Measurements from ENCODE around the gene SDR42E2.
A peak's percentile ranks its signal among the peaks of the same experiment; 100 is the strongest.

SDR42E2 gene

DNA sequence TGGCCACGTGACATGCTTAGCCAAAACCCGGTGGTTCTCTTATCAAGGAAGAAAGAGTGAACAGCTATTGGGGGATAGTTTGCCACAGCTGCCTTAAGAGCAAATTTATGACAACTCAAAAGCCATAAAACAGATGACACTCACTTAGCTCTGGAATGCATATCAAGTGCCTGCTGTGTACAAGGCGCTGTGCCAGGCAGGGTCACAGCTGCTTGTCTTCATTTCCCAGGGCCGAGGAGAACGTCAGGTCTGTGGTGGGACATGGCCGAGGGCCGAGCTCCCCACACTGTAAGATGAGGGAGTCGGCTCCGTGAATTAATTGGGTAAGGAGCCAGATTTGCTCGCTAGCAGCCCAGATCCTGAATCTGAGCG lies 57.7 kb downstream of the SDR42E2 start (continued):
- TF ChIP-seq ZNF404 (tag by site-specific recombination; IDR thresholded peaks at IDR 0.05) (no peak), ZFP69B (tag by site-specific recombination; IDR thresholded peaks at IDR 0.05) (no peak), YY2 (tag by site-specific recombination; IDR thresholded peaks at IDR 0.05) (no peak), ZNF473 (tag by site-specific recombination; IDR thresholded peaks at IDR 0.05) (no peak), ZNF24 (tag by site-specific recombination; IDR thresholded peaks at IDR 0.05) (no peak), ZNF514 (tag by site-specific recombination; IDR thresholded peaks at IDR 0.05) (no peak), ZNF19 (tag by site-specific recombination; IDR thresholded peaks at IDR 0.05; ENCODE audit: low read depth) (no peak), ZNF664 (tag by site-specific recombination; IDR thresholded peaks at IDR 0.05) (no peak), ZNF184 (tag by site-specific recombination; IDR thresholded peaks at IDR 0.05) (no peak), WT1 (tag by site-specific recombination; IDR thresholded peaks at IDR 0.05) (no peak), PRDM1 (tag by site-specific recombination; IDR thresholded peaks at IDR 0.05) (peak; percentile 40; the same call in 1 of the 2 replicates), ZNF302 (tag by site-specific recombination; IDR thresholded peaks at IDR 0.05; ENCODE audit: low read depth) (no peak), ZNF140 (tag by site-specific recombination; IDR thresholded peaks at IDR 0.05) (no peak), ZNF510 (tag by site-specific recombination; IDR thresholded peaks at IDR 0.05; ENCODE audit: insufficient replicate concordance) (no peak), ZNF16 (tag by site-specific recombination; IDR thresholded peaks at IDR 0.05; ENCODE audit: low read depth) (no peak), ZNF658 (tag by site-specific recombination; IDR thresholded peaks at IDR 0.05) (no peak), ZNF23 (tag by site-specific recombination; IDR thresholded peaks at IDR 0.05; ENCODE audit: borderline replicate concordance) (no peak), ZNF529 (tag by site-specific recombination; IDR thresholded peaks at IDR 0.05; ENCODE audit: insufficient replicate concordance) (no peak), ZNF202 (tag by site-specific recombination; IDR thresholded peaks at IDR 0.05; ENCODE audit: borderline replicate concordance) (no peak), ZBTB17 (tag by site-specific recombination; IDR thresholded peaks at IDR 0.05) (no peak), SP2 (tag by site-specific recombination; IDR thresholded peaks at IDR 0.05) (no peak), FEZF1 (tag by site-specific recombination; IDR thresholded peaks at IDR 0.05) (peak; percentile 58; the same call in 1 of the 2 replicates), SCRT1 (tag by site-specific recombination; IDR thresholded peaks at IDR 0.05; ENCODE audit: borderline replicate concordance) (no peak), ZNF629 (tag by site-specific recombination; IDR thresholded peaks at IDR 0.05) (0 out of 2 replicates have a peak, but pooled peaks have one; percentile 34), ZNF677 (tag by site-specific recombination; IDR thresholded peaks at IDR 0.05) (no peak), ZNF544 (tag by site-specific recombination; IDR thresholded peaks at IDR 0.05) (no peak), REPIN1 (tag by site-specific recombination; IDR thresholded peaks at IDR 0.05; ENCODE audit: low read depth) (no peak), ZNF558 (tag by site-specific recombination; IDR thresholded peaks at IDR 0.05) (no peak), ZBTB8A (tag by site-specific recombination; IDR thresholded peaks at IDR 0.05) (peak; percentile 29; the same call in 1 of the 2 replicates), ZNF138 (tag by site-specific recombination; IDR thresholded peaks at IDR 0.05; ENCODE audit: borderline replicate concordance) (no peak), ZNF585B (tag by site-specific recombination; IDR thresholded peaks at IDR 0.05) (no peak), ZXDB (tag by site-specific recombination; IDR thresholded peaks at IDR 0.05) (0 out of 2 replicates have a peak, but pooled peaks have one; percentile 45)
- TF ChIP-seq, protein P1, sequence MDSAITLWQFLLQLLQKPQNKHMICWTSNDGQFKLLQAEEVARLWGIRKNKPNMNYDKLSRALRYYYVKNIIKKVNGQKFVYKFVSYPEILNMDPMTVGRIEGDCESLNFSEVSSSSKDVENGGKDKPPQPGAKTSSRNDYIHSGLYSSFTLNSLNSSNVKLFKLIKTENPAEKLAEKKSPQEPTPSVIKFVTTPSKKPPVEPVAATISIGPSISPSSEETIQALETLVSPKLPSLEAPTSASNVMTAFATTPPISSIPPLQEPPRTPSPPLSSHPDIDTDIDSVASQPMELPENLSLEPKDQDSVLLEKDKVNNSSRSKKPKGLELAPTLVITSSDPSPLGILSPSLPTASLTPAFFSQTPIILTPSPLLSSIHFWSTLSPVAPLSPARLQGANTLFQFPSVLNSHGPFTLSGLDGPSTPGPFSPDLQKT (IDR thresholded peaks at IDR 0.05; ENCODE audit: borderline replicate concordance, low read depth, low read length), result no peak
- TF ChIP-seq, protein P2, sequence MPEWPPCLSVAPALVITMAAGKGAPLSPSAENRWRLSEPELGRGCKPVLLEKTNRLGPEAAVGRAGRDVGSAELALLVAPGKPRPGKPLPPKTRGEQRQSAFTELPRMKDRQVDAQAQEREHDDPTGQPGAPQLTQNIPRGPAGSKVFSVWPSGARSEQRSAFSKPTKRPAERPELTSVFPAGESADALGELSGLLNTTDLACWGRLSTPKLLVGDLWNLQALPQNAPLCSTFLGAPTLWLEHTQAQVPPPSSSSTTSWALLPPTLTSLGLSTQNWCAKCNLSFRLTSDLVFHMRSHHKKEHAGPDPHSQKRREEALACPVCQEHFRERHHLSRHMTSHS (tag by site-specific recombination; IDR thresholded peaks at IDR 0.05), result no peak
- TF ChIP-seq, protein P3, sequence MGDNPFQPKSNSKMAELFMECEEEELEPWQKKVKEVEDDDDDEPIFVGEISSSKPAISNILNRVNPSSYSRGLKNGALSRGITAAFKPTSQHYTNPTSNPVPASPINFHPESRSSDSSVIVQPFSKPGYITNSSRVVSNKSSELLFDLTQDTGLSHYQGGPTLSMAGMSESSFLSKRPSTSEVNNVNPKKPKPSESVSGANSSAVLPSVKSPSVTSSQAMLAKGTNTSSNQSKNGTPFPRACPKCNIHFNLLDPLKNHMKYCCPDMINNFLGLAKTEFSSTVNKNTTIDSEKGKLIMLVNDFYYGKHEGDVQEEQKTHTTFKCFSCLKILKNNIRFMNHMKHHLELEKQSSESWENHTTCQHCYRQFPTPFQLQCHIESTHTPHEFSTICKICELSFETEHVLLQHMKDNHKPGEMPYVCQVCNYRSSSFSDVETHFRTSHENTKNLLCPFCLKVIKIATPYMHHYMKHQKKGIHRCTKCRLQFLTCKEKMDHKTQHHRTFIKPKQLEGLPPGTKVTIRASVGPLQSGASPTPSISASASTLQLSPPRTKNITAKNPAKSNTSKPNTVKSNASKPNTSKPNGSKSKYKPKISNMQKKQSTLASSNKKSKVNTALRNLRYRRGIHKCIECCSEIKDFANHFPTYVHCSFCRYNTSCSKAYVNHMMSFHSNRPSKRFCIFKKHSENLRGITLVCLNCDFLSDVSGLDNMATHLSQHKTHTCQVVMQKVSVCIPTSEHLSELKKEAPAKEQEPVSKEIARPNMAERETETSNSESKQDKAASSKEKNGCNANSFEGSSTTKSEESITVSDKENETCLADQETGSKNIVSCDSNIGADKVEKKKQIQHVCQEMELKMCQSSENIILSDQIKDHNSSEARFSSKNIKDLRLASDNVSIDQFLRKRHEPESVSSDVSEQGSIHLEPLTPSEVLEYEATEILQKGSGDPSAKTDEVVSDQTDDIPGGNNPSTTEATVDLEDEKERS (tag by site-specific recombination; IDR thresholded peaks at IDR 0.05), result no peak
- TF ChIP-seq, protein P4, sequence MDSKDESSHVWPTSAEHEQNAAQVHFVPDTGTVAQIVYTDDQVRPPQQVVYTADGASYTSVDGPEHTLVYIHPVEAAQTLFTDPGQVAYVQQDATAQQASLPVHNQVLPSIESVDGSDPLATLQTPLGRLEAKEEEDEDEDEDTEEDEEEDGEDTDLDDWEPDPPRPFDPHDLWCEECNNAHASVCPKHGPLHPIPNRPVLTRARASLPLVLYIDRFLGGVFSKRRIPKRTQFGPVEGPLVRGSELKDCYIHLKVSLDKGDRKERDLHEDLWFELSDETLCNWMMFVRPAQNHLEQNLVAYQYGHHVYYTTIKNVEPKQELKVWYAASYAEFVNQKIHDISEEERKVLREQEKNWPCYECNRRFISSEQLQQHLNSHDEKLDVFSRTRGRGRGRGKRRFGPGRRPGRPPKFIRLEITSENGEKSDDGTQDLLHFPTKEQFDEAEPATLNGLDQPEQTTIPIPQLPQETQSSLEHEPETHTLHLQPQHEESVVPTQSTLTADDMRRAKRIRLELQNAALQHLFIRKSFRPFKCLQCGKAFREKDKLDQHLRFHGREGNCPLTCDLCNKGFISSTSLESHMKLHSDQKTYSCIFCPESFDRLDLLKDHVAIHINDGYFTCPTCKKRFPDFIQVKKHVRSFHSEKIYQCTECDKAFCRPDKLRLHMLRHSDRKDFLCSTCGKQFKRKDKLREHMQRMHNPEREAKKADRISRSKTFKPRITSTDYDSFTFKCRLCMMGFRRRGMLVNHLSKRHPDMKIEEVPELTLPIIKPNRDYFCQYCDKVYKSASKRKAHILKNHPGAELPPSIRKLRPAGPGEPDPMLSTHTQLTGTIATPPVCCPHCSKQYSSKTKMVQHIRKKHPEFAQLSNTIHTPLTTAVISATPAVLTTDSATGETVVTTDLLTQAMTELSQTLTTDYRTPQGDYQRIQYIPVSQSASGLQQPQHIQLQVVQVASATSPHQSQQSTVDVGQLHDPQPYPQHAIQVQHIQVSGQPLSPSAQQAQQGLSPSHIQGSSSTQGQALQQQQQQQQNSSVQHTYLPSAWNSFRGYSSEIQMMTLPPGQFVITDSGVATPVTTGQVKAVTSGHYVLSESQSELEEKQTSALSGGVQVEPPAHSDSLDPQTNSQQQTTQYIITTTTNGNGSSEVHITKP (tag by site-specific recombination; IDR thresholded peaks at IDR 0.05), result no peak

Data from HEK293 (cell line).